Dermis blood vessel endothelial cell (primary cell): ENCODE measurements around the gene SYNGR1. TPM values are rescaled to one million over a fixed set of nuclear protein-coding genes. Genes with fewer than 3 reads are reported as not detected.

Experiments
- DNase-seq: peaks from one replicate; pipeline ENCODE4 v3.0.0; 2010
- total RNA-seq: library from RNA; depleted of rRNA; stranded (reverse); fragments of >200 nt; gene quantifications from 2 replicates; pipeline ENCODE4 v1.2.3, GENCODE V29; 2014

Gene SYNGR1
- total RNA-seq, 1 donor from 2014 or later = 1.0 TPM

DNA sequence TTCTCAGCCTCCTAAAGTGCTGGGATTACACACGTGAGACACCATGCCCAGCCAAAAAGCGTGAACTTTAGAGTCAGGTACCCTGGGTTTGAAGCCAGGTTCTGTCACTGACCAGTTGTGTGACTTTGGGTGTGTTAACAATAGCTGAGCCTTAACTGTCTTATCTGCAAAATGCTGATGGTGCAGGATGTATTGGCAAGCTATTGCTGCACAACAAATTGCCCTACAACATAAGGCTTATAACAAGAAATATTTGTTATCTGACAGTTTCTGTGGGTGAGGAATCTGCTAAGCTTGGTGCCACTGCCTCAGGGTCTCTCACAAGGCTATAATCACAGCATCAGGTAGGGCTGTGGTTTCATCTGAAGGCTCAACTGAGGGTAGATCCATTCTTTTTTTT lies 21.9 kb downstream of the SYNGR1 start:
- DNase-seq = no peak

GRCh38 chr22:39374191-39374590 lies 24.4 kb downstream of the SYNGR1 start:
- no peak for DNase-seq

DNA sequence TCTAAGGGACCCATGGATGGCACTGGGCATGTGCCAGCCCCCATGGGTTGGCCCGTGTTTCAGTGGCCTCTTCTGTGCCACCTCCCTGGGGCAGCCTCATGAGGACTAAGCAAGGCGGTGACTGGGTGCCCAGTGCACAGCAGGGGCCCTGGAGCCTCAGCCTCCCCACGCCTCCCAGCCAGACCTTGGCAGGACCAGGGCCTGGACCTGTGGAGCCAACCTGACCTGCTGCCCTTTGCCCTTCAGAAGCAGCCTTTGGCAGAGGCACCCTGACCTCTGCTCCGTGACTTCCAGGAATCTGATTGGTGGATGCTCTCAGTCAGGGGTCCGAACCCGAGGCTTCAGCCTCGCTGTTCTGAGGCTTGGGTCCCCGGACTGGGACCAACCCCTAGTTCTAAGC lies 25.0 kb downstream of the SYNGR1 start:
- DNase-seq = no peak

GRCh38 chr22:39375646-39376045 lies 25.9 kb downstream of the SYNGR1 start:
- DNase-seq = no peak

- no peak for DNase-seq
Observed at GRCh38 chr22:39379756-39380730, 30.3 kb downstream of the SYNGR1 start.

- no peak for DNase-seq
Observed at GRCh38 chr22:39381009-39381755, 31.4 kb downstream of the SYNGR1 start.

DNA sequence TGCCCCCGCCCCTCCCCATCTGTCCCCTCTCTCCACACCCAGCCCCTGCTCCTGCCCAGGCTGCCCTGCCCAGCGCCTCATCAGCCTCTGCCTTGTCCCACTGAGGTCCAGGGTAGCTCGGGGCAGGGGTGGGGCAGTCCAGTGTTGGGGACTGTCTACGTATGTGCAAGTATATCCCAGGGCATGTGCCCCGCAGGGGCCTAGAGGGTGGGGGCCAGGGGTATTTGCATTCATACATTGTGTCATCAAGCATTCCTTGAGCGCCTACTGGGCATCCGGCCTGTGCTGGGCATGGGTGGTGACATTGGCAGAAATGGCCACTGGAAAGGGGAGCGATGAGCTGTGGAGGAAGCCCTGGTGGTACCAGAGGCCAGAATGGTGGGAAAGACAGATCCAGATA lies 32.1 kb downstream of the SYNGR1 start:
- DNase-seq = no peak

GRCh38 chr22:39382410-39382809 lies 32.6 kb downstream of the SYNGR1 start:
- DNase-seq = no peak

DNA sequence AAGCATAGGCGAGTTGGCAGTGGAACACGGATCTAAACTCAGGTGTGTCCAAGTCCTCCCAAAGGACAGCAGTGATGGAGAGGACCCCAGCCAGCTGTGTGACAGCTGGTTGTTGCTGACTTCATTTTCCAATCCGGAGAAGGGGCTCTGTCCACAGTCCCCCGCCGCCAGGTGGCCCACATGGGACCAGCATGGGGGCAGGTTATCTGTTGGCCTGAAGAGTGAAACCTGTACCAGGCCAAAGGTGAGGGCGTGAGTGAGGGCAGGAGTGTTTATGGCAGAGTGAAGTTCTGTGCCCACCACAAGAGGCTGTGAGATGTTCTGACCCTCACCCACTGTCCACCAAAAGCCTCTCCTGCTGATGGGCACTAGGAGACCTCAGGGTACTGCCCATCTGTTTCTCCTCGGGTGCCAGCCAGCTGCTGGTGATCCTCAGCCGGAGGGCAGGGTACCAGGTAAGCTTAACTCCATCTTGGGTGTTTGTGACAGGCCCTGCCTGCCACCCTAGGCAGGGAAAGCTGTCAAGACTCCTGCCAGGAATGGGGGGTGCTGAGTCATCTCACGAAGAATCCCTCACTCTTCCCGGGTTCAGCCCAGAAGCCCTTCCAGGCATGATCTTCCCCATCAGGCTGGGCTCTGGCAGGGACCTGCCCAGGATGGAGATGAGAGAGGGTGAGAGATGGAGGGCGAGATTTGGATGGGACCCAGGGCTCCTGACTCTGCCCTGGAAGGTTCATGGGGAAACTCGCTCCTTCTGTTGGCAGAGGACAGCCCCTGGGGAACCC lies 34.2 kb downstream of the SYNGR1 start:
- DNase-seq = no peak

DNA sequence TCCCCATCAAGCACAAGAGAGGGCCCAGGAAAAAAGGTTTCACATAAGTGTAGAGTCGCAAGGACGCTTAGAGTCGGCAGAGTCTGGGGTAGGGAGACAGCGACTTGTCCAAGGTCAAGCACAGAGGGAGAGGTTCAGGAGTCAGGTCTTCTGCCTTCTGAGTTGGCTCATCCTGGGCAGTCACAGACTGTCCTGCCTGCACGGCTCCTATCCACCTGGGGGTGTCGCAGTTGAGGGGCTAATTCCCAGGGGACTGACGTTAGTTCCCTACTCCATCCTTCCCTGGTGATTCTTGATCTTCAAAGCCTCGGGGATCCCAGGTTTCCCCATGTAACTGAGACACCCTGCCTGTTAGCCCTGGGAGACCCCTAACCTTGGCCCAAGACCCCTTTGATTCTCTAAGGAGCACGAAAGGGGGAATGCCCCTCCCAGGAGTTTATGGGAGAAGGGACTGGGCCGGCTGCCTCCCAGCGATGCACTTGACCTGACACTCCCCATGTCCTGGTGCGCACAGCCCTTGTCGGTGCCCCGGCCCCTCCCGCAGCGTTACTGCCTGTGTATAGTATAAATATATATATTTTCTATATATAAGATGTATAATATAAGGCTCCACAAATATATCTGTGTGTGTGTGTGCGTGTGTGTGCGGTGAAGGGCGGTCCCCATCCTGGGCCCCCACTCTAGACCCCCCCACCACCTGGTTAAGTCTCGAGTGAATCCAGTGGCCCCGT lies 35.1 kb downstream of the SYNGR1 start:
- peak; percentile 45 for DNase-seq

DNA sequence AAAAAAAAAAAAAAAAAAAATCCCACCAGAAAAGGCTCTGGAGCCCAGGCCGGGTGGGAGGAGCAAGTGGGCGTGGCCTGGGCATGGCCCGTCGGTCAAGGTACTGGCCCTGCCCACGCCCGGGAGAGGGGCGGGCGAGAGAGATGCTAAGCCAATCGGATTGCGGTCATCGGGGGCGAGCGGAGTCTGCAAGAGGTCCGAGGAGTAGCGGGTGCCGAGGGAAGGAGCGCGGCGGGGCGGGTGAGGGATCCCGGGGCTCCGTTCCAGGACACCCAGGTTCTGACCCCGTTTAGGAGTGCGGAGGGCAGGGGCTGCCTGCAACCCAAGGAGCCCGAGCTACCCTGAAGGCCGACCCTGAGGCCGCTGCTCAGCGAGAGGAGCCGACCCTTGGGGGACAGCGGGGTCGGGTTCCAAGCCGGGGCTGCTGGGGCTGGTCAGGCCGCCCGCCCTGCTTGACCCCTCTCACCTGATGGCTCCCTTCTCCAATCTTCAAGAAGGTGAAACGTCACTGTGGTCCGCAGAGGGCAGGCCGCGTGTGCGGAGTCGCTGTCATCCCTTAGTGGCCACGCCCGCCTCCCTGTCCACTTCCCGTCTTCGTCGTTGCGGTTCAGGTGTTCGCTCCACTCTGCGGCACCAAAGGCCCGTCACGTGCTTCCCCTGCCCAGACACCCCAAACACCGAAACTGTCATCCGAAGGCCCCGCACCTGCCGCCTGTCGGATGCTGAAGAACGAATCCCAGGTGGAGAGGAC lies 38.6 kb downstream of the SYNGR1 start:
- DNase-seq = peak; percentile 79

DNA sequence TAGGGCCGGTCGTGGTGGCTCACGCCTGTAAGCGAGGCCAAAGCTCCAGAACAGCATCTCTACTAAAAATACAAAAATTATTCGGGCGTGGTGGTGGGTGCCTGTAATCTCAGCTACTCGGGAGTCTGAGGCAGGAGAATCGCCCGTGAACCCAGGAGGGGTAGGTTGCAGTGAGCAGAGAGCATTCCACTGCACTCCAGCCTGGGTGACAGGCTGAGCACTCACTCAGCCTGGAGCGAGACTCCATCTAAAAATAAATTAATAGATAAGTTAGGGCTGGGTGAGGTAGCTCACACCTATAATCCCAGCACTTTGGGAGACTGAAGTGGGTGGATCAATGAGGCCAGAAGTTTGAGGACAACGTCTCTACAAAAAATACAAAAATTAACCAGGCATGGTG lies 39.6 kb downstream of the SYNGR1 start:
- DNase-seq = no peak

- no peak for DNase-seq
Observed at GRCh38 chr22:39392341-39392948, 42.7 kb downstream of the SYNGR1 start.

GRCh38 chr22:39395936-39396796 lies 46.4 kb downstream of the SYNGR1 start:
- no peak for DNase-seq

- no peak for DNase-seq
Observed at GRCh38 chr22:39396797-39397195, 47.0 kb downstream of the SYNGR1 start.

GRCh38 chr22:39401301-39401631 lies 51.5 kb downstream of the SYNGR1 start:
- no peak for DNase-seq

- DNase-seq = peak; percentile 8
Observed at GRCh38 chr22:39405346-39406085, 55.7 kb downstream of the SYNGR1 start.

DNA sequence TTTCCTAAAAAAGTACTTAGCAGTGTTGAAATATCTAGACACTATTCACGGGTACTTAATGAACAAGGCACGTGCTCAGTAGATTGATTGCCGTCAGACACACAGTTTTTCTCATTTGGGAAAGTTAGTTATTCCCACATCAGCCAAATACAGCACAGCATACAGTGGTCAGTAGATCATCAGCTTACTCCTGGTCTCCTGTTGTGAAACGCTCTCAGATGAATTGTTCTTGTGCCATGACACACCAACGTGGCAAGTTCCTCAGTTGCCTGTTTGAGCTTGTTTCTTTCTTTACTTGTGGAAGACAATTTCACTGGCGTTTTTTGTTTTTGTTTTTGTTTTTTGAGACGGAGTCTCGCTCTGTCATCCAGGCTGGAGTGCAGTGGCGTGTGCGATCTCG lies 58.4 kb downstream of the SYNGR1 start:
- no peak for DNase-seq

DNA sequence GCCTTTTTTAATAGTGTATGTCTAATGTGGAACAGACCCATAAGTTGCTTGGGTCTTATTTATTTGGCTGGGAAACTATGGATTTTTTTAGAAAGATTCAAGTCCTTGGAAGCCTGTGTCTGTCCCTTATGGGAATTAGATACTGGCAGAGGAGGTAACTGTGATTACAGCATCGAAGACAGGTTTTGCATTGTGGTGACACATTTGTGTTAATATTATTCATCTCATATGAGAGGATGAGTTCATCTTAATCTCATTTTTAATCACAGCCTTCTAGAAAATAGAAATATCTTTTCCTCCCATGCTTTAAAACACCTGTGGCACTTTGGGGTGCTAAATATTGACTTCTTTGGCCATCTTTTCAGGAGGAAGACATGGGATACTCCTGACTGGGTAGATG lies 59.0 kb downstream of the SYNGR1 start:
- no peak for DNase-seq
